GM19452 (cell line): ENCODE results near the gene CD1B.
"Not testable (repeated sequence)": the region's sequence is repeated elsewhere in the genome, so short reads cannot be mapped to it uniquely, and the experiment has no call there.

Experiments
- ATAC-seq: cut with Tn5 transposase; IDR thresholded peaks from one replicate; pipeline ENCODE4 v1.9.1; 2021; ENCODE audit not compliant: unreplicated experiment

CD1B gene

DNA sequence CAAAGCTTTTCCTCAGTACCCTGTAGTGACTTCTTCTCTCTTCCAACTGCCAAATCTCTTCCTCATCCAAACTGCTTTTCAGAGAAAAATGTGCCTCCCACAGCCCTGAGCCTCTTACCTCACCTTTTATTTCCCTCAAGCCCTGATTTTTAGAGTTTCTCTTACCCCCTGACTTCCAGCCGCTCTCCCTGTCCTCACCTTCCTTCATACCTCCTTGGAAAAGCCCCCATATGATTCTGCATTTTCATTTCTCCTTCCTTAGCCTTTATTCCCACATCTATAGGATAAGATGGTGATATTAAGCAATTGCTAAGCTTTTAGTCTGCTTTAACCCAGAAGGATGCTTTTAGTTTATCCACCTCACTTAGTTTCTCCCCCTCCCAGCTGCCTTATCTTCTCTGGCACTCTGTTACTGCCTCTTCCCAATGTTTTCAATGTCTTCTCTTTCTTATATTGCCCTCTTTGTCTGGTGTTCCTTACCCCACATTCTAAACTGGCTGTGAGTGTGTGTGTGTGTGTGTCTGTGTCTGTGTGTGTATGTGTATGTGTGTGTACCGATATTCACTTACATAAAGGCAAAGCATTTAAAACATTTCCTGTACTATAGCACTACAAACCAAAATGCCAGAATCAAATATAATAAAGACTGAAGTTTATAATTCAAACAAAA, at the start of gene CD1B:
TSS of gene CD1B (minus strand) at position 51 of the 670 bp plus-strand sequence. CDS start 108 bp downstream, outside the sequence.
- ATAC-seq = no peak

- no peak for ATAC-seq
Measured at GRCh38 chr1:158374860-158375259, 43.5 kb upstream of the CD1B start.

DNA sequence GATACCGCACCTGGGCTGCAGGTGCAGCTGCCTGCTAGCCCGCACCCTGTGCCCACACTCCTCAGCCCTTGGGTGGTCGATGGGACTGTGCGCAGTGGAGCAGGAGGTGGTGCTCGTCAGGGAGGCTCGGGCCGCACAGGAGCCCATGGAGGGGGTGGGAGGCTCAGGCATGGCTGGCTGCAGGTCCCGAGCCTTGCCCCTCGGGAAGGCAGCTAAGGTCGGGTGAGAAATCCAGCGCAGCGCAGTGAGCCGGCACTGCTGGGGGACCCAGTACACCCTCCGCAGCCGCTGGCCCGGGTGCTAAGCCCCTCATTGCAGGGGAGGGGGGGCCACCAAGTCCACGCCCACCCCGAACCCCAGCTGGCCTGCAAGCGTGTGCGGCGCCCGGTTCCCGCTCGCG, 42.8 kb upstream of the CD1B start:
- not testable (repeated sequence) for ATAC-seq

- ATAC-seq = peak; percentile 94
Measured at GRCh38 chr1:158371188-158371953, 40.0 kb upstream of the CD1B start.

DNA sequence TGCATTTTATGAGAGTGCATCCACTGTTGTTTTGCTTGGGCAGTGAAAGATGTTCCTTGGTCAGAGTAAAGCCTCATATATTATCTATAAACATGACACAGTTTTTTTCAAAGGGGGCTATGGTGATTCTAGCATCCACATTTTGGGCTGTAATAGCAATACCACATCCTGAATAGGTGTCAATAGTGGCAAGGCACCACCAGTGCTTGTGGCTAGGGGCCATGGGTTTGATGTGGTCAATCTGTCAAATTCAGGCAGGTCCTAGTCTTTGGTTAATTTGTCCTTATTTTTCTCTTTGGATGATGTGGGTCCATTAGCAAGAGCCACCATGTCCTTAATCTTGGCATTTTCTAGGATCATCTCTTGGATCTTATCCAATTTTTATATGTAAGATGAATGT, 35.5 kb upstream of the CD1B start:
- ATAC-seq = no peak

- ATAC-seq = no peak
Measured at GRCh38 chr1:158362941-158363340, 31.6 kb upstream of the CD1B start.

DNA sequence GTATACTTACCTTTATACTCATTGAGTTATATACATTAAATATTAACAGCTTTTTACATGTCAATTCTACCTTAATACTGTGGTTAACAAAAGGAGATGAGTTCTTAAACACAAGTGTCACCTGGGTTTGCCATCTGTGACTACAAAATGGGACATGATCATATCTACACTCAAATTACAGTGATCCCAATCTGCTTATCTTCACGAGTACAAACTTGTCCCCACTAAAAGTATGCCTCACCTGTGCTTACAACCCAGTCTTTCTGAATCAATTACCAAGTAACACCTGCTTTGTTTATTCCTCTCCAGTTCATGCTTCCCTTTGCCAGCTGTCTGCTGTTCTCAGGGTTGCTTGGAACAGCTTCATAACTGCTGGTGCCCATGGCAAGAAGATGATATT, 31.2 kb upstream of the CD1B start:
- ATAC-seq = no peak

- no peak for ATAC-seq
Measured at GRCh38 chr1:158357441-158357840, 26.1 kb upstream of the CD1B start.

DNA sequence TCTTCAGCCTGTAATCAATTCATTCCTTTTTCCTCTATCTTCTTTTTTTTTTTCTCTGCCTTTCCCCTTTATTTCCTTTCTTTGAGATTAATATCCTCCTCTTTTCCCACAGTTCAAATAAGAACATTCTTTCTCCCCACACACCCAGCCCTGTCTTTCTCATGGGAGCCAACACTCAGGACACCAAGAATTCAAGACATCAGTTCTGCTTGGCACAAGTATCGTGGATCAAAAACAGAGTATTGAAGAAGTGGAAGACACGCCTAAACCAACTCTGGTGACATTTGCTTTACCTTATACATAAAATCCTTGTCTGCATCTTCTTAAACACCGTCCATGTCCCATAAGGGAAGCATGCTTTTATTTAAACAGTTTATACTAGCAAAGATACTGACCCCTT, 25.3 kb upstream of the CD1B start:
- no peak for ATAC-seq

DNA sequence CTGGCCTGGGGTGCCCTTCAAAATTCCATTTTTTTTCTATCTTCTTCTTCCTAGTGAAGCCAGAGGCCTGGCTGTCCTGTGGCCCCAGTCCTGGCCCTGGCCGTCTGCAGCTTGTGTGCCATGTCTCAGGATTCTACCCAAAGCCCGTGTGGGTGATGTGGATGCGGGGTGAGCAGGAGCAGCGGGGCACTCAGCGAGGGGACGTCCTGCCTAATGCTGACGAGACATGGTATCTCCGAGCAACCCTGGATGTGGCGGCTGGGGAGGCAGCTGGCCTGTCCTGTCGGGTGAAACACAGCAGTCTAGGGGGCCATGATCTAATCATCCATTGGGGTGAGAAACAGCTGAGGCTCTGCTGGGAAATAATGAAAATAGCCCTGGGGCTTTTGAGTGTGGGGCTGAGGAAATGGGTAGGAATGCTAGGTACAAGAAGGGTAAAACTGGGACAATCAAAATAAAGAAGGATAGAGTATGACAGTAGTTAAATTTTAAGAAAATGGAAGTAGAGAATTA, 24.5 kb upstream of the CD1B start:
- no peak for ATAC-seq

DNA sequence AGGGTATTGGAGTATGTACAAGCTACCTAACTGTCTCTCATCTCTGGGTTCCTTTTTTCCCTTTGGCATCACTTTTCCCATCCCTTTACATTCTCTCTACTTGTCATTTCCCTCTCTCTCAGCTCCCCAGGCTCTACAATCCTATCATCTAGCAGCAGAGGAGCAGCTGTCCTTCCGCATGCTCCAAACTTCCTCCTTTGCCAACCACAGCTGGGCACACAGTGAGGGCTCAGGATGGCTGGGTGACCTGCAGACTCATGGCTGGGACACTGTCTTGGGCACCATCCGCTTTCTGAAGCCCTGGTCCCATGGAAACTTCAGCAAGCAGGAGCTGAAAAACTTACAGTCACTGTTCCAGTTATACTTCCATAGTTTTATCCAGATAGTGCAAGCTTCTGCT, 22.9 kb upstream of the CD1B start:
- ATAC-seq = no peak

DNA sequence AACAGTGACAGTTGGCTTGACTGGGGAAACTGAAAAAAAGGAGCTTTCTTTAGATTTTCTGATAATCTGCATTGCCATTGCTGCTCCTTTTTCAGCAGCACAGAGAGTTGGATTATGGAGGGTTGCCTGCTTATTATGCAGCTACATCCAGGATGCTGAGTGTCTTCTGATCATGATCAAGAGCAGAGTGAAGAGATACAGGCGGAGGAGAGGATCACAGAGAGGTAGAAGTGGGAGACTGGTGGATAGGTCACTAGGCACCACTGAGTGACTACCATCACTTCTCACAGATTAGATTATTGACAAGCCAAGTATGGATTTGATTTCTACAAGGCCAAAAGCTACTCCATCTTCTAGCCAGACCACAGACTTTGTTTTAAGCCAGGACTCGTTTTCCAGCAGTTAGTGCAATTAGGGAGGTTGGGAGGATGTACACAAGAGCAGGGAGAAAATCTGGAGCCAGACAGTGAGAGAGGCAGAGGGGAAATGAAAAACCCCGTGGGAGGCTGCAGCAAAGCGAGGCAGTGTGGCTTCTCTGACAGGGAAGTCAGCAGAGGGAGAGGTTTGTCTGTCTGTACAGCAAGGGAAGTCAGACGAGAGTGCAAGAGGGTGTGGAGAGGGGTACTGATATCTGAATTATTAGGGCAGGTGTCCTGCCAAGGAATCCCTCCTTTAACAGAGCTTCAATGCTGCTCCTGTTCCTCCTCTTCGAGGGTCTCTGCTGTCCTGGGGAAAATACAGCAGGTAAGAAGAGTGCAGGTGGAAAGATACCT, 22.2 kb upstream of the CD1B start, which contains the start of gene CD1E:
TSS of gene CD1E (plus strand) at position 592 of the 773 bp plus-strand sequence. CDS start at position 687, 95 bp downstream.
- ATAC-seq = no peak

GRCh38 chr1:158348946-158349345, 17.6 kb upstream of the CD1B start:
- ATAC-seq = not testable (repeated sequence)

DNA sequence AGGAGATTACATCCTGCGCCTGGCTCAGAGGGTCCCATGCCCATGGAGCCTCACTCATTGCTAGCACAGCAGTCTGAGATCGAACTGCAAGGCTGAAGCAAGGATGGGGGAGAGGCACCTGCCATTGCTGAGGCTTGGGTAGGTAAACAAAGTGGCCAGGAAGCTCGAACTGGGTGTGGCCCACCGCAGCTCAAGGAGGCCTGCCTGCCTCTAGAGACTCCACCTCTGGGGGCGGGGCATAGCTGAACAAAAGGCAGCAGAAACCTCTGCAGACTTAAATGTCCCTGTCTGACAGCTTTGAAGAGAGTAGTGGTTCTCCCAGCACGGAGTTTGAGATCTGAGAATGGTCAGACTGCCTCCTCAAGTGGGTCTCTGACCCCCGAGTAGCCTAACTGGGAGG, 5.1 kb upstream of the CD1B start:
- not testable (repeated sequence) for ATAC-seq

GRCh38 chr1:158335213-158335532, 3.8 kb upstream of the CD1B start:
- ATAC-seq = no peak

- no peak for ATAC-seq
Measured at GRCh38 chr1:158334526-158335212, 3.3 kb upstream of the CD1B start.

- ATAC-seq = no peak
Measured at GRCh38 chr1:158333405-158334155, 2.2 kb upstream of the CD1B start.

DNA sequence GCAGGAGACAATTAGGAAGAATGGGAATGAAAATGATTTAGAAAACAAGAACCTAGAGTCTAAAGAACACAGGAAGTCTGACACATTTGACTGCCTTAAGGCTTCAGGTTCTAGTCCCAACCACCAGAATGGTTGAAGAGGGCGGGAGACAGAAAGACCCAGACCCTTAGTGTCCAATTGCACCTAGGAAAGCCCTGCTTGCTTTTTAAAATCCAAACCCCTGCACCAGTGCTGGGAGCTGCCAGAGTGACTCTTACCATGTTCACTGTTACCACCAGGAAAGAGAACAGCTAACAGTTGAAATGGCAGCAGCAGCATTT, 265 bp downstream of the CD1B start:
- ATAC-seq = no peak

DNA sequence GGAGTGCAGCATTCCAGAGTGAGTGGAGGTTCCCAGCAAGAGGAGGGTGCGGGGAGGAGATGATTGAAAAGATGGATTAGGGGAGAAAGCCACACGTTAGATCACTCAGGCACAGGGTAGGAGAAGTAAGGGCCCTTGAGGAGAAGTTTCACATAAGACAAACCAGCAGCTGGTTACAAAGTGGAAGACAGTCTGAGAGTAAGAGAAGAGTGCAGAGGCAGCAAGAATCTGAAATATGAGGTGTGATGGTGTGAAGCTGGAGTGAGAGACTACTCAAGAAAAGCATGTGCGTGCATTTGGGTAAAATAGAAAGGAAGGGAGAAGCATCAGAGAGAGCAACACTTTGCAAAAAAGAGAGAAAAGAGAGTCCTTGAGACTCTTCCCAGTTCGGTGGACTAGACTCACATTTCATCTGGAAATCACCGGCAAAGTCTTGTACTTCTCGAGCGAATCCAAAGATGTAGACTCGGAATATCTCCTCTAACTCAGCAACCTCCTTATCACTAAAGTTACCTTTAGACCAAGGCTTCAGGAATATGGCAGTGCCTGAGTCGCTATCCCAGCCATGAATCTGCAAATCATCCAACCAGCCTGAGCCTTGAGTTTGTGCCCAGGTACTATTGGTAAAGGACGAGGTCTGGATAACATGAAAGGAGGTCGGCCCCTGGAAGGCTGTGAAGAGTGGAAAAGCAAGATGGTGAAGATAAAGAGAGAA, 783 bp downstream of the CD1B start:
- ATAC-seq = no peak

- no peak for ATAC-seq
Measured at GRCh38 chr1:158329733-158330132, 1.6 kb downstream of the CD1B start.
